Kidney (tissue), 14 donors: ENCODE measurements around the gene SLX4IP. TPM values are rescaled to one million over a fixed set of nuclear protein-coding genes. Genes with fewer than 3 reads are reported as not detected.

ENCODE experiments used
- DNase-seq, 5 donors: peaks; one replicate each; pipeline ENCODE4 v3.0.0-alpha.2; 2013 to 2020
- FAIRE-seq: peaks from 2 replicates; lab custom pipeline; 2012; peaks lifted over from hg19 to GRCh38; lab: Jason Lieb, UNC
- H3K27ac ChIP-seq, 2 donors: one replicate each; pipeline ENCODE4 v1.7.0; 2013; ENCODE audit warnings: low read depth in 2 of 2, low read length in 2 of 2, inconsistent platforms in 1 of 2
- H3K27me3 ChIP-seq: one replicate; pipeline ENCODE4 v1.7.1; 2013; ENCODE audit warnings: low read length, inconsistent platforms; ENCODE audit not compliant: control insufficient read depth, insufficient read depth
- H3K36me3 ChIP-seq, 3 donors: one replicate each; pipeline versions ENCODE4 v1.7.0 to v1.7.1; 2013; ENCODE audit warnings: low read length in 3 of 3, control low read depth in 1 of 3, inconsistent platforms in 1 of 3; ENCODE audit not compliant: insufficient read depth in 3 of 3, control insufficient read depth in 2 of 3
- H3K4me1 ChIP-seq, 3 donors: one replicate each; pipeline versions ENCODE4 v1.7.0 to v1.7.1; 2013; ENCODE audit warnings: low read length in 3 of 3, inconsistent platforms in 1 of 3, low read depth in 1 of 3; ENCODE audit not compliant: control insufficient read depth in 2 of 3, insufficient read depth in 2 of 3
- H3K4me3 ChIP-seq, 3 donors: one replicate each; pipeline versions ENCODE4 v1.7.0 to v1.8.1; 2013; ENCODE audit warnings: low read length in 3 of 3, control low read depth in 1 of 3, inconsistent platforms in 1 of 3
- H3K9ac ChIP-seq, 3 donors: one replicate each; pipeline versions ENCODE4 v1.7.0 to v1.7.1; 2013; ENCODE audit warnings: low read length in 3 of 3, control low read depth in 1 of 3, inconsistent platforms in 1 of 3
- H3K9me3 ChIP-seq, 3 donors: one replicate each; pipeline versions ENCODE4 v1.7.0 to v1.7.1; 2013; ENCODE audit warnings: low read length in 3 of 3, control low read depth in 1 of 3, inconsistent platforms in 1 of 3; ENCODE audit not compliant: control insufficient read depth in 2 of 3, insufficient read depth in 1 of 3
- intact Hi-C: fragments of 100-400 bp; cut with DNase I; formaldehyde crosslinking; loops from one replicate; pipeline ENCODE4 v1.11.1; 2022
- polyA plus RNA-seq: library from polyadenylated mRNA; stranded (reverse); fragments of 350-450 nt; fragmentation: Illumina TruSeq; extraction: RNeasy Lipid Tissue Mini Kit (QIAGEN cat#74804); gene quantifications from one replicate; pipeline ENCODE4 v1.2.3, GENCODE V29; 2014; ENCODE audit warnings: low read depth, low replicate concordance; ENCODE audit not compliant: insufficient read depth
- total RNA-seq: library from RNA; stranded (reverse); fragmentation: NEBNext Ultra II Directional; extraction: Animal tissue kit (Norgen Biotek cat#: 25700); gene quantifications from one replicate; pipeline ENCODE4 v1.2.1, GENCODE V29; 2021
- TF ChIP-seq, protein P1 (sequence below): IDR thresholded peaks from 3 replicates; pipeline ENCODE4 v1.5.1; 2012; ENCODE audit warnings: mild to moderate bottlenecking, moderate library complexity, borderline replicate concordance; ENCODE audit not compliant: insufficient read depth; ENCODE audit errors: extremely low read depth
- donor health status: control.
- donor health status: control.
- donor health status: control.
- donor health status: control.
- donor health status: control.
- donor health status: DM: yes; HTN: yes; CAD: no.
- donor health status: Normal renal cell carcinoma (clear cell type).

The SLX4IP gene
- total and polyA plus RNA-seq, 2 donors from 2014 or later: 2.6 to 7.6 TPM

- TF ChIP-seq, protein P1, sequence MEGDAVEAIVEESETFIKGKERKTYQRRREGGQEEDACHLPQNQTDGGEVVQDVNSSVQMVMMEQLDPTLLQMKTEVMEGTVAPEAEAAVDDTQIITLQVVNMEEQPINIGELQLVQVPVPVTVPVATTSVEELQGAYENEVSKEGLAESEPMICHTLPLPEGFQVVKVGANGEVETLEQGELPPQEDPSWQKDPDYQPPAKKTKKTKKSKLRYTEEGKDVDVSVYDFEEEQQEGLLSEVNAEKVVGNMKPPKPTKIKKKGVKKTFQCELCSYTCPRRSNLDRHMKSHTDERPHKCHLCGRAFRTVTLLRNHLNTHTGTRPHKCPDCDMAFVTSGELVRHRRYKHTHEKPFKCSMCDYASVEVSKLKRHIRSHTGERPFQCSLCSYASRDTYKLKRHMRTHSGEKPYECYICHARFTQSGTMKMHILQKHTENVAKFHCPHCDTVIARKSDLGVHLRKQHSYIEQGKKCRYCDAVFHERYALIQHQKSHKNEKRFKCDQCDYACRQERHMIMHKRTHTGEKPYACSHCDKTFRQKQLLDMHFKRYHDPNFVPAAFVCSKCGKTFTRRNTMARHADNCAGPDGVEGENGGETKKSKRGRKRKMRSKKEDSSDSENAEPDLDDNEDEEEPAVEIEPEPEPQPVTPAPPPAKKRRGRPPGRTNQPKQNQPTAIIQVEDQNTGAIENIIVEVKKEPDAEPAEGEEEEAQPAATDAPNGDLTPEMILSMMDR: no peak
- Histone ChIP-seq H3K27me3 (no peaks in the 10 kb centered on the region), H3K36me3 (no peaks in the 10 kb centered on the region), H3K4me1 (peaks cover 0 to 3% (median 0%) of the 10 kb centered on the region in 3 donors), H3K4me3 (no peak overlapping the region), H3K27ac (no peak overlapping the region), H3K9ac (no peak overlapping the region), H3K9me3 (no peaks in the 10 kb centered on the region)
- FAIRE-seq: no peak
- no peak for DNase-seq
- intact Hi-C loops: no loop called here
Measured at GRCh38 chr20:10549511-10549910, 114.4 kb downstream of the SLX4IP start.

- DNase-seq: no peak
- no peaks in the 10 kb centered on the region for H3K27me3 ChIP-seq
- H3K9me3 ChIP-seq: no peaks in the 10 kb centered on the region
- intact Hi-C loops: loop anchor here (10.0 kb wide), 1 partner anchor 724 kb away; no protein-coding TSS in a partner anchor
- TF ChIP-seq, protein P1: no peak
- FAIRE-seq: no peak
- H3K27ac ChIP-seq: no peak overlapping the region
- no peaks in the 10 kb centered on the region for H3K36me3 ChIP-seq
- H3K9ac ChIP-seq: no peak overlapping the region
- H3K4me1 ChIP-seq: peaks cover 0 to 3% (median 0%) of the 10 kb centered on the region in 3 donors
- no peak overlapping the region for H3K4me3 ChIP-seq
Measured at GRCh38 chr20:10550204-10551118, 115.4 kb downstream of the SLX4IP start.

DNA sequence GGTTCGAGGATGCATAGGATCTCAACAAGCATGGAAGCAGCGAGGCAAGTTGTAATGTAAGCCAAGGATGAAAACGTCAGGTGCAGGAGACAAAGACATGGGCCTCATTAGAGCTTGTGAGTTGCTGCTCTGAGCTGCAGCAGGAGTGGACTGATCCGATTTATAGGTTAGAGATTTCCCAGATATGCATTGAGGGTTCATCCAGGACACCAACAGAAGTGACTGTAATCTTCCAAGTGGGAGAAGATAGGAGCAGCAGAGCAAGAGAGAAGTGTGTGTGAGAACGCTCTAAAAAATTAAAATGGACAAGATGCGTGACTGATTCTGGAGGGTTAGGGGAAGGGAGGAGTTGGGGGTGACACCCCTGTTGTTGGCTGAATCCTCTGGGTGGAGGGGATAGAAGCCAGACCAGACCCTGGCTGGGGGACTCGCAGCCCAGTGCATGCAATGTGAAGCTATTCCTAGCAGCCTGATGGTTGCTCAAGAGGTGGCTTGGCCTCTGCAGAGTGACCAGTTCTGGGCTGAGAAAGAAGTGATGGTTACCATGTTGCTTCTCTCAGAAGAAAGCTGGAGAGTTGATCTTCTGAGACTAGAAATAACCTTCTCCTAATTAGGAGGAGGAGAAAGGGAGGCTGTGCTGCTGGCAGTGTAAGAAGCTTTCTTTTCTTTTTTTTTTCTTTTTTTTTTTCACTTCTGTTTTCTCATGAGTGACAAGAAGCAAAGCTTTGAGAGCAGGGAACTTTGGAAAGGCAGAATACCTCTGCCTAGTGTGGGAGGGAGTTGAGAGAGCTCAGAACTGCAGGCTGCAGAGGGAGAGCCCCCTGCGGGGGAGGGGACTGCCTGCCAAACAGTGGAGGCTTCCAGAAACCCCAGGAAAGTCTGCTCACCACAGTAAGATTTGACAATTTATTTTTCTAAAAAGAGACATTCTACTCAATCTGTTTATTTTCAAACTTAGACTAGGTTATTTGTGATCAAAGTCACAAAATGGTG lies 116.9 kb downstream of the SLX4IP start:
- TF ChIP-seq, protein P1: no peak
- FAIRE-seq: no peak
- intact Hi-C loops: loop anchor here (10.0 kb wide), 1 partner anchor 723 kb away; no protein-coding TSS in a partner anchor

More for the DNA sequence above, 116.9 kb downstream of the SLX4IP start:
- peak in 3 of 5 donors; percentile 22 to 50 (median 48) for DNase-seq
- Histone ChIP-seq H3K9ac (no peak overlapping the region), H3K27ac (no peak overlapping the region), H3K4me3 (no peak overlapping the region), H3K36me3 (no peaks in the 10 kb centered on the region), H3K9me3 (no peaks in the 10 kb centered on the region), H3K27me3 (no peaks in the 10 kb centered on the region), H3K4me1 (peaks cover 0 to 3% (median 0%) of the 10 kb centered on the region in 3 donors)
